AG20443 (cell line): Measurements from ENCODE around the gene ZNF592.

Experiments used
- DNase-seq: peaks from one replicate; pipeline ENCODE4 v3.0.0; 2012; ENCODE audit warnings: low spot score, mixed read lengths

The ZNF592 gene

GRCh38 chr15:84831613-84832012 lies 83.2 kb downstream of the ZNF592 start:
- DNase-seq: no peak

- DNase-seq: no peak
Measured at GRCh38 chr15:84832448-84833040, 84.2 kb downstream of the ZNF592 start.

- no peak for DNase-seq
Measured at GRCh38 chr15:84833447-84834228, 85.2 kb downstream of the ZNF592 start.

- DNase-seq: no peak
Measured at GRCh38 chr15:84834229-84834955, 86.0 kb downstream of the ZNF592 start.

DNA sequence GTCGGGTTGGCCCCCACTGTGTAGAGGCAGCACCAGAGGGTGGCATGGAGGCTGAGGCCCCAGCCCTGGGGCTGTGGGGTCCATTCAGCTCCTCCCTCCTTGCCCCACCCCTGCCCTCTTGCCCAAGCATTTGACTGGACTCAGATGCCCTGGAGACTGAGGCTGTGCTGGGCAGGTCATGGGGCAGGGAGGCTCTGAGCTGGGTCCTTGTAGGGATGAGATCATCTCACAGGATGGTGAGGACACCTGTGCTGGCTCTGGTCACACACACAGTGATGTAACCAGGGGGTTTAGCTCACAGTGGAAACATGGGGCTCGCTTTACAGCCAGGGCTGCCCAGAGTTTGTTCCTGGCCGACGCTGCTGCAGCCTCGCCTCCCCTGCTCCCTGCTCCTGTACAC lies 86.6 kb downstream of the ZNF592 start:
- DNase-seq: no peak

GRCh38 chr15:84835661-84836337 lies 87.4 kb downstream of the ZNF592 start:
- no peak for DNase-seq

GRCh38 chr15:84836844-84837243 lies 88.5 kb downstream of the ZNF592 start:
- no peak for DNase-seq

DNA sequence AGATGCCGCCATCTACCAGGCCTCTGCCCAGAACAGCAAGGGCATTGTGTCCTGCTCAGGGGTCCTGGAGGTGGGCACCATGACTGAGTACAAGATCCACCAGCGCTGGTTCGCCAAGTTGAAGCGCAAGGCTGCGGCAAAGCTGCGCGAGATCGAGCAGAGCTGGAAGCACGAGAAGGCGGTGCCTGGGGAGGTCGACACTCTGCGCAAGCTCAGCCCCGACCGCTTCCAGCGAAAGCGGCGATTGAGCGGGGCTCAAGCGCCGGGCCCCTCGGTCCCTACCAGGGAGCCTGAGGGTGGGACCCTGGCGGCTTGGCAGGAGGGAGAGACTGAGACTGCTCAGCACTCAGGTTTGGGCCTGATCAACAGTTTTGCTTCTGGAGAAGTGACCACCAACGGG lies 91.3 kb downstream of the ZNF592 start:
- DNase-seq: no peak

DNA sequence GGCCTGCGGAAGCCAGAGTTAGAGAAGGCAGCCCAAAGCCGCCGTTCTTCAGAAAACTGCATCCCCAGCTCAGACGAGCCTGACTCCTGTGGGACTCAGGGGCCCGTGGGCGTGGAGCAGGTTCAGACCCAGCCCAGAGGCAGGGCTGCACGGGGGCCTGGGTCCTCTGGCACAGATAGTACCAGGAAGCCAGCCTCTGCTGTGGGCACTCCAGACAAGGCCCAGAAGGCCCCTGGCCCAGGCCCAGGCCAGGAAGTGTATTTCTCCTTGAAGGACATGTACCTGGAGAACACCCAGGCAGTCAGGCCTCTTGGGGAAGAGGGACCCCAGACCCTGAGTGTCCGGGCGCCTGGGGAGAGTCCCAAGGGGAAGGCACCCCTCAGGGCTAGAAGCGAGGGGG lies 91.9 kb downstream of the ZNF592 start:
- DNase-seq: no peak

DNA sequence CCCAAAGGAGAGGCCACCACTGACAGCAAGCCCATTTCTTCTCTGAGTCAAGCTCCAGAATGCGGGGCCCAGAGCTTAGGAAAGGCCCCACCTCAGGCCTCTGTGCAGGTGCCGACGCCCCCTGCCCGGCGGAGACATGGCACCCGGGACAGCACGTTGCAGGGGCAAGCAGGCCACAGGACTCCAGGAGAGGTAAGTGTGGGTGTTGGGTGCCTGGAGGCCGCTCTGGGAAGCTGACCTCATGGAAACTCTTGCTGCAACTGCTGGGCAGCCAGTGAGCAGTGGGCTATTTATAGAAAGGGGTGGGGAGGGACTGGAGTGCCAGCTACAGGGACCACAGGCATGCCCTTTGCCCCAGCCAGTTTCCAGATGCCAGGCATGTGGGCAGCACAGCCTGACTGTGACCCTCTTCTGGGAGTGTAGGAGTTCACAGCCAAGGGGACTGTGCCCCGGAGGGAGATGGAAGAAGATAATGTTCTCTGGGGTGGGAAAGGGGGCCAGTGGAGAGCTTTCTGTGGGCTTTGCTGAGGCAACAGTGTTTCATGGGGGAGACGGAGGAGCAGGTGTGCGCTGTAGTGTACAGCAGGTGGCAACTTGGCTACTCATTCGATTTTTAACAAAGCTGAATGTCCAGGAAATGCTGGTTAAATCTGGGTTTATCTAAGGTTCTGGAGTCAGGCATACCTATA lies 92.5 kb downstream of the ZNF592 start:
- peak; percentile 90 for DNase-seq

DNA sequence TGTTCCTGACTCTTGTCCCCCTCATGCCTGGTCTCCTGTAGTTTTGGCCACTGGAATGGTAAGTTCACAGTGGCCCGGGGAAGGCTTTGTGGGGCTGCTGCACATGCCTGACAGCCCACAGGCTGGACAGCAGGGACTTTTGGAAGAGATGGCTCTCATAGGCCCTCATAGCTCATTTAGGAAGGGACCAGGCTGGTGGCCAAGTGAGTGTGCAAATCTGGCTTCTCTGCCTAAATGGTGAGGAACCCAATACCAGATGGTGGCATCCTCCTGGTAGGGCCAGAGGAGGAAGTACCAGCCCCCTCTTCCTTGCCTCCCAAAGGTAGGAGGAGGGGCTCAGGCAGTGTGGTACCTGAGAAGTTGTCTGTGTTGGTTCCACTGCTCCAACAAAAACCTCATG lies 94.4 kb downstream of the ZNF592 start:
- no peak for DNase-seq

- no peak for DNase-seq
Measured at GRCh38 chr15:84844964-84845363, 96.6 kb downstream of the ZNF592 start.

DNA sequence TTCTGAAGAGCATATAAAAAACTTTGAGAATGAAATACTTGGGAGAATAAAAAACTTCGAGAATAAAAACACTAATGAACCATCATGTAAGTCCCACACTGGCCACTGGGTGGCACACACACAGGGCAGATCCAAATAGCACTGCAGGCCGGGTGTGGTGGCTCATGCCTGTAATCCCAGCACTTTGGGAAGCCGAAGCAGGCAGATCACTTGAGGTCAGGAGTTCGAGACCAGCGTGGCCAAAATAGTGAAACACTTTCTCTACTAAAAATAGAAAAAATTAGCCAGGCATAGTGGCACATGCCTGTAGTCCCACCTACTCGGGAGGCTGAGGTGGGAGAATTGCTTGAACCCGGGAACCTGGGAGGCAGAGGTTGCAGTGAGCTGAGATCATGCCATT lies 97.2 kb downstream of the ZNF592 start:
- peak; percentile 64 for DNase-seq

GRCh38 chr15:84846269-84846668 lies 97.9 kb downstream of the ZNF592 start:
- DNase-seq: no peak

- DNase-seq: no peak
Measured at GRCh38 chr15:84847382-84847781, 99.0 kb downstream of the ZNF592 start.

DNA sequence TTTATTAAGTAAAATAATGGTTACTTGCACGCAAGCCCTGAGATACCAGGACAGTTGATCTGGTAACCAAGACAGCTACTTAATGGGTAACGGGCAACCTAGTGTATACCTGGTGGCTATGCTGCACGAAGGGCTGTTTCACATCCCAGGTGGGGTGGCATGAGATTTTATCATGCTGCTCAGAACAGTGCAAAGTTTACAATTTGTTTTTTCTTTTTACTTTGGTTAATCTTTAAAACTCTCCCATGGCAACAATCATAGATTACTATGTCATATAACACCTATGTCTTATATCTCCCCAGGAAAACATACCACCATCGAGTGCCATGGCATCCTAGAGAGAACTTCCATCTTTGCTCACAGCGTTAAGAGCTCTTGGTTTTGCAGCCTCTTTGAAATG lies 103.8 kb downstream of the ZNF592 start:
- no peak for DNase-seq

- DNase-seq: no peak
Measured at GRCh38 chr15:84855136-84855535, 106.7 kb downstream of the ZNF592 start.

DNA sequence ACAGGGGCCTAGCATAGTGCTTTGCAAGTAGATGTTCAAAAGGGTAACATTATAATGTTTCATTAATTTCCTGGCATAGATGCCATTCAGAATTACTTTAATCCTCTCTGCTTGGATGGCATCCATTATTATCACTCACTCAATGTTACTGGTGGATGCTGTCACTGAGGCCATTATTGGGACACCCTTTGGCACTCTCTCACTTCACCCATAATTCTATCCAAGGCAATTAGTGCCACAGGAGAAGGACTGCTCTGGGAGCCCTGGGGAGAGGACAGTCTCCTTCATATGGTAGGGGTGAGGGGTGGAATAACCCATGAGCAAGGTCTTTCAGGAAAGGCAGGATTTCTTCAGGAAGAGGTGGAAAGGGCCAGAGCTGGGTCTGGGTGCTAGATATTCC lies 107.4 kb downstream of the ZNF592 start:
- no peak for DNase-seq
